Measurements from ENCODE around the gene FAM20B. TPM values are rescaled to one million over a fixed set of nuclear protein-coding genes. Genes with fewer than 3 reads are reported as not detected.
"Not testable (repeated sequence)": the region's sequence is repeated elsewhere in the genome, so short reads cannot be mapped to it uniquely, and the experiment has no call there.

The FAM20B gene, protein sequence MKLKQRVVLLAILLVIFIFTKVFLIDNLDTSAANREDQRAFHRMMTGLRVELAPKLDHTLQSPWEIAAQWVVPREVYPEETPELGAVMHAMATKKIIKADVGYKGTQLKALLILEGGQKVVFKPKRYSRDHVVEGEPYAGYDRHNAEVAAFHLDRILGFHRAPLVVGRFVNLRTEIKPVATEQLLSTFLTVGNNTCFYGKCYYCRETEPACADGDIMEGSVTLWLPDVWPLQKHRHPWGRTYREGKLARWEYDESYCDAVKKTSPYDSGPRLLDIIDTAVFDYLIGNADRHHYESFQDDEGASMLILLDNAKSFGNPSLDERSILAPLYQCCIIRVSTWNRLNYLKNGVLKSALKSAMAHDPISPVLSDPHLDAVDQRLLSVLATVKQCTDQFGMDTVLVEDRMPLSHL
- total RNA-seq (10 to 100 TPM; 36.3 to 51.0 (median 48.3) TPM), polyA plus RNA-seq (10 to 100 TPM in 1 of 3 donors, 1 to 10 TPM in 2; 7.4 to 14.8 (median 7.8) TPM)

DNA sequence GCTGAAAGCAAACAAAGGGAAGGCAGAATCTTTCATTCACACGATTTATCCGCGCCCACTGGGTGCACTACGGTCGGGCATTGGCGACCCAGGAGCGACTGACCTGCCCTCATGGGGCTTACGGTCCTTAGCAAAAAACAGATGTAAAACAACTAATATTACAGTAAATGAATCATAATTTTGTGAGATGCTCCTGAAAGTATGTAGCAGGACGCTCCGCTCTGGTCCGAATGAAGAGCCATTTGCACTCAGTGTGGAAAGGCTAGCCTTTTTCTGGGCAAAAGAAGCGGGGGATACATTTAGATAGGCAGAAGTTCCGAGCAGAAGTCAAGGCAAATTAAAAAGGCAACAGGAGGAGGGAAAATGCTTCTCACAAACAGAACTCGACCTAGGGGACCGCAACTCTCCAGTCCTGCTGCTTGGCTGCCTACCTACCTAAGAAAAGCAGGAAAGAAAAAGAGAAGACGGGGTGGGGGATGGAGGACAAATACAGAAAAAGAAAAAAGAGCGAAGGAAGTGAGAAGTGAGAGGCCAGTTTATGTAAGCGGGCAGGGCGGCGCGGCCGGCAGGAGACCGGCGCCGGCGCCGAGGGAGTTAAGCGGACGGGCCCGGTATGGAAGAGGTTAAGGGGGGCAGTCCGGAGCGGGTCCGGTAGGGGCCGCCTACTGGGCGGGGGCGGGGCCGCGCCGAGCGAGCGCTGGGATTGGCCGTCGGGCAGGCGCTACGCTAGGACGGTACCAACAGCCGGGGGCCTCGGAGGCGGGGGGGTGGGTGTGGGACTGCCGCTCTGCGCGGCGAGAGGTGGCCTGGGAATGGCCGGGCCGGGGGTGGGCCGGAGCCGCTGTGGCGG is at the start of gene FAM20B:
Gene FAM20B (plus strand): TSS at position 770 of the 850 bp plus-strand sequence. CDS start 17,954 bp downstream, outside the sequence.
- H3K27me3 ChIP-seq: no peaks in the 10 kb centered on the region
- WGBS, 2 donors: 17 to 18% methylated on average over 58 of the region's 58 CpGs
- H3K4me3 ChIP-seq: peak within 1 kb of the TSS; percentile 78 to 97 (median 94)
- H3K9me3 ChIP-seq: no peaks in the 10 kb centered on the region
- DNase-seq: peak; percentile 97
- TF ChIP-seq POLR2A (IDR thresholded peaks at IDR 0.05) (no peak), POLR2AphosphoS5 (IDR thresholded peaks at IDR 0.05) (peak in 1 of 4 donors; percentile 21)
- H3K27ac ChIP-seq: peak within 1 kb of the TSS; percentile 93 to 99 (median 98)
- intact Hi-C loops (cut with DNase I): loop anchor here (5.0 to 10.0 kb wide), 3 partner anchors 57 to 931 kb away; partner anchors contain the start of genes RASAL2, SOAT1 and TOR3A
- peaks cover 0 to 42% (median 33%) of the 10 kb centered on the region in 4 donors for H3K4me1 ChIP-seq
- no peaks in the 10 kb centered on the region for H3K36me3 ChIP-seq

DNA sequence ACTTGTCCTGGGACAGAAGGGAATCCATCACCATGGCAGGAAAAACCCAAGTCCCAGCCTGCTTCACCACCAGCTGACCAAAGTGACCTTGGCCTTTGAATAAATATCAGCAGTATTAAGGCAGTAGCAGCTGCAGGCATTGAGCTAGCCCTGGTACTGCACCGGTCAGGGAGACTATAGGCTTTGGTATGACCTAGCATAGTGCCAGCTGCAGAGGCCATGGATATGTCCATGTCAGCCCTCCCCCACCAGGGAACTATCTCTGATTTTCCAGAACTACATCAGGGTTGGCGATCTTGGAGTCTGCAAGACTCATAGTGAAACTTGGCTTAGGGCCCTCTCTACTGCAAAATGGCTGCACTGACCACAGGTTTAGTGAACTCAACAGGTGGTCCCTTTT is 49.2 kb upstream of the FAM20B start:
- H3K27me3 ChIP-seq: no peaks in the 10 kb centered on the region
- H3K4me3 ChIP-seq: no peak overlapping the region
- peaks cover 0 to 21% (median 3%) of the 10 kb centered on the region in 4 donors for H3K9me3 ChIP-seq
- DNase-seq: no peak
- 74 to 77% methylated on average over 2 of the region's 2 CpGs for WGBS, 2 donors
- H3K27ac ChIP-seq: no peak overlapping the region
- intact Hi-C loops (cut with DNase I): no loop called here
- TF ChIP-seq POLR2AphosphoS5 (IDR thresholded peaks at IDR 0.05): no peak
- TF ChIP-seq EP300 (IDR thresholded peaks at IDR 0.05): no peak
- no peaks in the 10 kb centered on the region for H3K4me1 ChIP-seq
- no peaks in the 10 kb centered on the region for H3K36me3 ChIP-seq

DNA sequence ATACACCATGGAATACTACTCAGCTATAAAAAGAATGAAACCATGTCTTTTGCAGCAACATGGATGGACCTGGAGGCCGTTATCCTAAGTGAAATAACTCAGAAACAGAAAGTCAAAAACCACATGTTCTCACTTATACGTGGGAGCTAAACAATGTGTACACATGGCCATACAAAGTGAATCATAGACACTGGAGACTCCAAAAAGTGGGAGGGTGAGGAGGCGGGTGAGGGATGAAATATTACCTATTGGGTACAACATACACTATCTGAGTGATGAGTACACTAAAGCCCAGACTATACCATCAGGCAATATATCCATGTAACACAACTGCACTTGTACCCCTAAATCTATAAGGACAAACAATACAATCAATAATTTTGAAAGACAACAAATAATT is 39.5 kb upstream of the FAM20B start:
- H3K4me1 ChIP-seq: no peaks in the 10 kb centered on the region
- H3K36me3 ChIP-seq: no peaks in the 10 kb centered on the region
- H3K27me3 ChIP-seq: no peaks in the 10 kb centered on the region
- intact Hi-C loops (cut with DNase I): no loop called here
- no peak for TF ChIP-seq POLR2A (IDR thresholded peaks at IDR 0.05)
- TF ChIP-seq, protein P1, sequence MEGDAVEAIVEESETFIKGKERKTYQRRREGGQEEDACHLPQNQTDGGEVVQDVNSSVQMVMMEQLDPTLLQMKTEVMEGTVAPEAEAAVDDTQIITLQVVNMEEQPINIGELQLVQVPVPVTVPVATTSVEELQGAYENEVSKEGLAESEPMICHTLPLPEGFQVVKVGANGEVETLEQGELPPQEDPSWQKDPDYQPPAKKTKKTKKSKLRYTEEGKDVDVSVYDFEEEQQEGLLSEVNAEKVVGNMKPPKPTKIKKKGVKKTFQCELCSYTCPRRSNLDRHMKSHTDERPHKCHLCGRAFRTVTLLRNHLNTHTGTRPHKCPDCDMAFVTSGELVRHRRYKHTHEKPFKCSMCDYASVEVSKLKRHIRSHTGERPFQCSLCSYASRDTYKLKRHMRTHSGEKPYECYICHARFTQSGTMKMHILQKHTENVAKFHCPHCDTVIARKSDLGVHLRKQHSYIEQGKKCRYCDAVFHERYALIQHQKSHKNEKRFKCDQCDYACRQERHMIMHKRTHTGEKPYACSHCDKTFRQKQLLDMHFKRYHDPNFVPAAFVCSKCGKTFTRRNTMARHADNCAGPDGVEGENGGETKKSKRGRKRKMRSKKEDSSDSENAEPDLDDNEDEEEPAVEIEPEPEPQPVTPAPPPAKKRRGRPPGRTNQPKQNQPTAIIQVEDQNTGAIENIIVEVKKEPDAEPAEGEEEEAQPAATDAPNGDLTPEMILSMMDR (IDR thresholded peaks at IDR 0.05): no peak
- TF ChIP-seq POLR2AphosphoS5 (IDR thresholded peaks at IDR 0.05): no peak
- TF ChIP-seq EP300 (IDR thresholded peaks at IDR 0.05): no peak
- H3K9me3 ChIP-seq: no peaks in the 10 kb centered on the region
- H3K27ac ChIP-seq: no peak overlapping the region
- no peak for DNase-seq
- 75 to 77% methylated on average over 3 of the region's 3 CpGs for WGBS, 2 donors
- H3K4me3 ChIP-seq: no peak overlapping the region

DNA sequence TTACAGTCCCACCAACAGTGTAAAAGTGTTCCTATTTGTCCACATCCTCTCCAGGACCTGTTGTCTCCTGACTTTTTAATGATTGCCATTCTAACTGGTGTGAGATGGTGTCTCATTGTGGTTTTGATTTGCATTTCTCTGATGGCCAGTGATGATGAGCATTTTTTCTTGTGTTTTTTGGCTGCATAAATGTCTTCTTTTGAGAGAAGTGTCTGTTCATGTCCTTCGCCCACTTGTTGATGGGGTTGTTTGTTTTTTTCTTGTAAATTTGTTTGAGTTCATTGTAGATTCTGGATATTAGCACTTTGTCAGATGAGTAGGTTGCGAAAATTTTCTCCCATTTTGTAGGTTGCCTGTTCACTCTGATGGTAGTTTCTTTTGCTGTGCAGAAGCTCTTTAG is 37.5 kb upstream of the FAM20B start:
- 92 to 94% methylated on average over 1 of the region's 2 CpGs for WGBS, 2 donors
- DNase-seq; H3K36me3 ChIP-seq; H3K27me3 ChIP-seq; H3K4me1 ChIP-seq; H3K27ac ChIP-seq; H3K9me3 ChIP-seq; H3K4me3 ChIP-seq; intact Hi-C loops (cut with DNase I): not testable (repeated sequence)

DNA sequence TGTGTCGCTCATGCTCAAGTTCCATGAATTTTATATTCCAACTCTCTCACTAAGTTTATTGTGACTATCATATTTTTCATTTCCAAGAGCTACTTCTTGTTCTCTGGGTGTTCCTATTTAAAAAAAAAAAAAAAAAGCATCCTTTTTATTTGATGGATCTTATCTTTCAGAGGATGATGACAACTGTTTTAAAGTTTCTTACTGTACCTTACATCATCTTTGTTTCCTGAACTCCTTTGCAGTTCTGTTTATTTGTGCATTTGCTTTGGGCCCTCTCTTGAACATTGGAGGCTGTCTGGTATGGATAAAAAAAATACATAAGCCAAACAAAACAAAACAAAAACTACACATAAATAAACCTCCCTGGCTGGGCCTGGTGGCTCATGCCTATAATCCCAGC is 32.1 kb upstream of the FAM20B start:
- Histone ChIP-seq H3K36me3 (no peaks in the 10 kb centered on the region), H3K4me3 (no peak overlapping the region), H3K9me3 (no peaks in the 10 kb centered on the region), H3K4me1 (no peaks in the 10 kb centered on the region), H3K27me3 (no peaks in the 10 kb centered on the region), H3K27ac (no peak overlapping the region)
- WGBS, 2 donors: 91 to 93% methylated on average over 1 of the region's 1 CpG
- intact Hi-C loops (cut with DNase I): no loop called here
- TF ChIP-seq EP300 (IDR thresholded peaks at IDR 0.05) (no peak), POLR2AphosphoS5 (IDR thresholded peaks at IDR 0.05) (no peak), POLR2A (IDR thresholded peaks at IDR 0.05) (no peak)
- TF ChIP-seq, protein P1 (IDR thresholded peaks at IDR 0.05): no peak
- no peak for DNase-seq

DNA sequence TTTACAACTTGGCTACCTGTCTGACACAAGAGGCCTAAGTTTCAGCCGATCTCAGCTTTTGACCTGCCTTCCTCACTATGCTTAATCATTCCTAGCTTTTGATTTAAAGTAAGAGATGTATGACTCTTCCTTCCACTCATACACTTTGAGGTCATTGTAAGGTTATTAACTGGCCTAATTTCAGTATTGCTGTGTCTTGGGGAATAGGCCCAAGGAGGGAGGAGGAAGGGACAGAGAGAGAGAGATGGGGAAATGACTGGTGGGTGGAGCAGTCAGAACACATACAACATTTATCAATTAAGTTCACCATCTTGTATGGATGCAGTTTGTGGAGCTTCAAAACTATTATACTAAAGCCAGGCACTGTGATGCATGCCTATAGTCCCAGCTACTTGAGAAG is 28.3 kb upstream of the FAM20B start:
- WGBS, 2 donors: 90 to 92% methylated on average over 1 of the region's 1 CpG
- no peak for DNase-seq
- Histone ChIP-seq H3K27ac (no peak overlapping the region), H3K36me3 (no peaks in the 10 kb centered on the region), H3K4me1 (peaks cover 0 to 18% (median 3%) of the 10 kb centered on the region in 4 donors), H3K4me3 (no peak overlapping the region), H3K9me3 (no peaks in the 10 kb centered on the region), H3K27me3 (no peaks in the 10 kb centered on the region)
- TF ChIP-seq EP300 (IDR thresholded peaks at IDR 0.05) (no peak), POLR2AphosphoS5 (IDR thresholded peaks at IDR 0.05) (no peak), POLR2A (IDR thresholded peaks at IDR 0.05) (no peak)
- TF ChIP-seq, protein P1 (IDR thresholded peaks at IDR 0.05): no peak
- intact Hi-C loops (cut with DNase I): no loop called here

Measured in sigmoid colon (tissue), 7 donors.